ENCODE results near the gene SLIT1. TPM values are rescaled to one million over a fixed set of nuclear protein-coding genes. Genes with fewer than 3 reads are reported as not detected.

Gene SLIT1
- total RNA-seq, 1 donor from 2014 or later: 0.03 TPM

DNA sequence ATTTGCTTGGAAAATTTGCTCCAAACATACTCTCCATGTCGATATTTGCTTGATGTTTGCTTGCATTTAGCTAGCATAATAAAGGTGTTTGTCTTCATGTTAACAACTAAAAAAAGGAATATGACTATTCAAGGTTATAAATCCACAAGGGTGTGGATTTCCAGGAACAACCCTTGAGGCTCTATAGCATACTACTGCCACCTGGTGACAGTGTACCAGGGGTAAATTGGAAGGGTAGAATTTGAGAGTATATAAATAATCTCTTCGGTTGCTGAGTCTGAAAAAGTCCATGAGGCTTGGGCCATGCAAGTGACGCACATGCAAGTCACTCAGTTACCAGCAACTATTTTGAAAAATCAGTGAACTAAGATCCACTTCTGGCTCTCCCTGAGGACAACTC is 68.4 kb downstream of the SLIT1 start:
- peak; percentile 31 for DNase-seq (ENCODE audit: low read depth)

DNA sequence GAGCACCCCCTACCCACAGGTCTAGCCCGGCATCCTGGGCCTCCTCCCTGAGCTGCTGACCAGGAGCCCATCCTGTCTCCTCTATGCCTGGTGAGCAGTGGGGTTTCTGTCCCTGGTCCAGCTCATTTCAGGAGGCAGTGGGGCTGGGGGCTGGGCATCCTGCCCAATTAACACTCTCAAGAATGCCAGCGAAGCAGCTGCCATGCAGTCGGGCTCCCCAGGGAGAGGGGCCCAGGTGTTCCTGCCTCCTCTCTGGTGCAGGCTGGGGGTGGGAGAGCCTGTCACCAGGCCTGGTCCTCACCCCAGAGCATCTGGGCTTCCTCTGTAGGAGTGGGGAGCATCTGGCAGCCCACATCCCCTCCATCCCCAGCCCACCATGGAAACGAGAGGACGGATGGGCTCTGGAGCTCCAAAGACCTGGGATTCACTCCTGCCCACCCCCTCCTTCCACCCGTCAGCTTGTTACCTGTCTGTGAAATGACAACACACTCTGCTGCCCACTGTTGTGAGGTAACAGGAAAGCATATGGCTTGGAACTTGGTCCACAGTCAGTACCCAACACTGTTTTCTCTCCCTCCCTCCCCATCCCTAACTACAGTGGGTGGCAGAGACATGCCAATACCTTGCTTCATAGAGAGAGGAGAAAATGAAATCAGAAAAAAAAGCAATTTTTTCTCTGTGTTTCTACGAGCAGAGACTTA is 69.1 kb downstream of the SLIT1 start:
- no peak for DNase-seq (ENCODE audit: low read depth)

DNA sequence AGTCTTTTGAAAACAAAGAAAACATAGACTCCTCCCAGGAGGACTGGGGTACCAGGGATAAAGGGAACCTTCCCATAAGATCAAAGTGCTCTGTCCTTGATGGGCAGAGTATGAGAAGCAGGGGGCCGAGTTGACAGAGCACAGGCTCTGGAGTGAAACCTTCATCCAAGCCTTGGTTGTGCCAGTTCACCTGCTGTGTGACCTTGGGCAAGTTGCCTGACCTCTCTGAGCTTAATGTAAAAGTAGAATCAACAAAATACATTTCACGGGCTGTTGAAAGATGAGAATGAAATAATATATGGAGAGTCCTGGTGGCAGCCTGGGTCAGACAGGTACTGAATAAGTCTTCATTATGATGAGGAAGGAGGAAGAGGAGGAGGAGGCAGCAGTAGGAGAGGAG is 69.9 kb downstream of the SLIT1 start:
- DNase-seq (ENCODE audit: low read depth): no peak

DNA sequence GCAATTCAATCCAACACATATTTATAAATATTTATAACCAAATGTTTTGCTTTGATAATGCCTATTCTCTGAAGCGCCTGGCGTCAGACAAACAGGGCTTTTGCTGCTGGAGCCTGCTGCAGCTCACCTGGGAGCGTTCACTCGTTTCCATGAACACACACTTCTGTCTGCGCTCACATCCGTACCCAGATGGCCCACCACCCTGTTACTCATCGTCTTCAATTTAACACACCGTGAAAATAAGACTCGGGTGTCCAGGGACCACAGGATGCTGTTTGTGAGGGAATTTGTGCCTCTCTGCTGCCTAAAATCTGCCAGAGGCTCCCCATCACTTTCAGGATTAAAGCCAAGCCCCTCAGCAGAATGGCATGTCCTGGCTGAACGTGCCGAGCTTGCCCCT is 74.1 kb downstream of the SLIT1 start:
- DNase-seq (ENCODE audit: low read depth): no peak

DNA sequence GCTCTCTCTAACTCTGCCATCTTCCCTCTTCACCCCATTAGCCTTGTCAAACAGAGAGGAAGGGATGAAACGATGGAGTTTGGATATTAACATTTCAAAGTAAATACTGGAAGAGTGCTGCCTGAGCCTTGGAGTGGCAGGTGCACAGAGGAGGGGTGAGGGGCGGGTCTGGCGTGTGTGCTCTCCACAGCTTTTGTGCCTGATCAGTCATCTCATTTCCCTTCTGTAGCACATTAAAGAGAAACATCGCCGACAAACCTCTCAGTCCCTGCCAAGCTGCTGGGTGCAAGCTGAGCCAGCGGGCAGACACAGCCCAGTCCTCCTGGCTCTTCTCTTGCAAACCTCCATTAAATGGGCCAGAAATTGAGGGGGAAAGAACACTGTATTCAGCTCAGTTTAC is 76.2 kb downstream of the SLIT1 start:
- DNase-seq (ENCODE audit: low read depth): peak; percentile 3

DNA sequence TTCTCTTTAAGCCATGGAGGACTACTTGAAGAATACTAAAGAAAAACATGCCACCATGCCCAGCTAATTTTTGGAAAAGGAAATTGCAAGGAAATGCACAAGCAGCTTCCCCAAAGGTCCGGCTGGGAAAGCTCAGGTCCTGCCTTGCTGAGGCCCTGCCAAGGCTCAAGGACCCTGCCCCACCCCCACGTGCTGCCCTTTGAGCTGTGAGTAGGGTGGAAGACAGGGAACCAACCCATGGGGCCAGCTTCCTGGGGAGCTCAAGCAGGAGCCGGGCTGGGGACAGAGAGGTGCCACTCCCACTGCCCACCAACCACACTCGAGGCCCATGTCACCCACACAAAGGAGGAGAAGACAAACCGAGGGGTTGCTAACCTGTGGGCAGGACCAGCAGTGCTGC is 78.2 kb downstream of the SLIT1 start:
- DNase-seq (ENCODE audit: low read depth): no peak

DNA sequence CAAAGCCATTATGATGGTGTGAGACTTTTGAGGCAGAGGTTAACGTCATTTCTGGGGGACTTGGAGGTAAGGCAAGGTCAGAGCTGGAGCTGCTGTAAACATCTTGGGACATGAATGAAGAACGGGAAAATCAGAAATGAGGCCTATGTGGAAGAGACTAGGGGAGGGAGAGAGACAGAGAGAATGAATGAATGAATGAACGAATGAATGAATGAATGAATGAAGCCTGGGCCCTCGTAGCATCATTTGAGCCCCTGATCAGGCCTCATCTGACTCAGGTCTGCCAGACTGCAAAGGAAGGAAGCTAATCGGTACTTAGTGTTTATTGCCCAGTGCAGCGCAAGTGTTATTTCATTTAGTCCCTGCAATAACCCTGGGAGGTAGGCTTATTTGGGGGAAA is 79.6 kb downstream of the SLIT1 start:
- DNase-seq (ENCODE audit: low read depth): no peak

DNA sequence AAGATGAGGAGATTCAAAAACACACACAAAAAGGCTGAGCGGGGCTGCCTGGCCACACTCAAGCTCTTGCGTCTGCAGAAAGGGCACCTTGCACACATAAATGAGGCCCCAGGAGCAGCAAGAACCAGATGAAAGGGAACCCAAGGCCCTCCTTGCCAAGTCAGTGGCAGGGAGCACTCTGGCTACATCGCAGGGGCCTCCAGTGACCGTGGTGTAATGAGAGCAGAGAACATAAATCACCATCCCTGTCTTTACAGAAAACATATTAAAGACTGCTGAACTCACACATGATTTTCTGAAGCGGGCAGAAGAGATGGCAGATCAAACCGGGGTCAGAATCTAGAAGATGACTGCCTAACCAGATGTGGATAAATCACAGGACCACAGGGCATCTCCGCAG is 80.5 kb downstream of the SLIT1 start:
- DNase-seq (ENCODE audit: low read depth): no peak

DNA sequence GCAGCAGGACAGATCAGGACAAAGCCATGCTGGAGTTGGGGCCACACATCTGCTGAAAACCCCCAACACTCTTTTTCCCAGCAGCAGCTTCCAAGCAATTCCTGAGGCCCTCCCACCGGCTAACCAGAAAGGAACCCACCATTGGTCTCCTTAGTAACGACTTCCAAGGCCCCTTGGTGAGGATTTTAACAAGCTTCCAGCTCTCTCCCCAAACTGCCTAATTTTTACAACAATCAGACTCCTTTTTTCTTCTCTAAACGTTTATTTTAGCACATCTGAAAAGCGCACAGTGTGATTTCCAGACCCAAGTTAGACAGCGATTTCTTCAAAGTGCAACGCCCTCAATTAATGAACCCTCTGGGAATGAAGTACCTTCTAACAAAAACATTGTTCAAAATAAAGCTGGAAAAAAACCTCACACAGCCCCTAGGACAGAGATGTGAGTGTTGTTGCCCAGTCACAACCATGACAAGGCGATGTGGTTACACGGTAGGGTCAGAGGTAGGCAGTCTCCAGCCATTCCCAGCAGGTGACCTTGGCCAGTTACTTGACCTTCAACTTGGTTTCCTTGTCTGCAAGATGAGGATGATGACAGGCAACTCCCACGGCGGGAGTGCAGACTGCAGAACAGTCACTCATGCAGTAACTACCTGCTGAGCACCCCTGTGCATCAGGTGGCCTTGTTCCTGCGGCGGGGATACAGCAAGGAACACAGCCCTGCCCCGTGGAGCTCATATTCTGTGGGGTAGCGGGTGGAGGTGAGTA is 82.3 kb downstream of the SLIT1 start:
- no peak for DNase-seq (ENCODE audit: low read depth)

DNA sequence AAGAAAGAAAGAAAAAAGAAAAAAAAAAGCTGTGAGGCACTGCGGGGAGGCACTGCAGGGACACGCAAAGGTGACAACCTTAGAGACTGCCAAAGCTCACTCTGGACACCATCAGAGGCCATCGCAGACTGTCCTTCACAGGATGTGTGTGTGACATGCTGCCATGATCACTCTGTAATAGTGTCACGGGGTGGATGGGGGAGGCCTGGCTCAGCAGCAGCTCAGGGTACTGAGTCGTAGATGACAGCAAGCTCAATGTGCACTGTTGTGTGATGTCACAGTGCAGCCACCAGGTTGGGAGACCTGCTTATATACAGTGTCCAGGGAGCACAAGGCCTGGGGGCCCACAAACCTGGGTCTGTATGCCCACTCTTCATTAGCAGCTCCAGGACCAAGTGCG is 83.3 kb downstream of the SLIT1 start:
- DNase-seq (ENCODE audit: low read depth): no peak

DNA sequence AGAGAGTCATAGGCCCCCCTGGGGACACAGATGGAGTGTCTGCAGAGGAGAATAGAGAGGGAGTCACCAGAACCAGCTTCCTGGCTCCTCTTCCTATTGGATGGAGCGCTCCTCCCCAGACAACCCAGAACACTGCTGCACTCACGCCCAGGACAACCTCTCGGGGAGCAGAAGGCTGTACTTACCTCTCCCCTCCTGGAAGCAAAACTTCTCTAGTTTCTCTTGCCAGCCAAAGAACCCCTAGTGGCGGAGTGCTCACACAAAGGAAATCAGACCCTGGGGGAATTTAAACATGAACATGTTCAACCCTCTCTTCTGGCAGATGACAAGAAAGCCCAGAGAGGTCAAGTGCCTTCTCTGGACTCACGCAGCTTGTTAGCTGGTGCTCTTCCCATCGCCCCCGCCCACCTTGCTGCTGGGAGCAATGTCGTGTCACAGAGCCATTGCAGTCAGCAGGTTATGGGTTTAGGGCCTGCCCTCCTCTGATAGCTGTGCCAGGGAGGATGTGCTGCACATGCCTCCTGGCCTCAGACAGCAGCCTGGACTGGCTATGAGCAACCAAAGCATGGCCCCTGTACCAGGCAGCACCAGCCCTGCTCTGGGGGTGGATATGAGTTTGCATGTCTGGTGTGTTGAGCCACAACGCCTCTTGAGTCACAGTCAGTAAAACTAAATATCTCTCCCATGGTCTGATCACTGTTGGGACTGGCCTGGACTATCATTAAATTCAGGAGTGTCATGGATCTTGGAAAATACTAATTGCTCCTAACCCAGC is 84.4 kb downstream of the SLIT1 start:
- no peak for DNase-seq (ENCODE audit: low read depth)

DNA sequence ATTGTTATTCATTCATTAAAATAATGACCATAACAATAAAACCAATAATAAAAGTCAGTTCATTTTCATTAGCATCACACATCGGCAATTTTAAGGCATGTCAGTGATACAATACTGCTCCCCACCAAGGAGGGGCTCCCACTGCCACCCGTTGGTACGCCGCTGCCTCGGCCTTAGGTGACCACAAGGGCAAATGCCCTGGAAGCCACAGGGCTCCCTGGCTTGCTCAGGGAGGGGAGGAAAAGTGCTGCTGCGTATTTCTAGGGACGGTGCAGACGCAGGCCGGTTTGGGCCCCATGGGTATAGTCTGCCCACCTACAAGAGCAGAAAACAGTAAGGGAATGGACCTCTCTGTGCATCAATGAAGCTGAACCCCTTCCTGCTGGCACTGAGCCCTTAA is 85.1 kb downstream of the SLIT1 start:
- no peak for DNase-seq (ENCODE audit: low read depth)

DNA sequence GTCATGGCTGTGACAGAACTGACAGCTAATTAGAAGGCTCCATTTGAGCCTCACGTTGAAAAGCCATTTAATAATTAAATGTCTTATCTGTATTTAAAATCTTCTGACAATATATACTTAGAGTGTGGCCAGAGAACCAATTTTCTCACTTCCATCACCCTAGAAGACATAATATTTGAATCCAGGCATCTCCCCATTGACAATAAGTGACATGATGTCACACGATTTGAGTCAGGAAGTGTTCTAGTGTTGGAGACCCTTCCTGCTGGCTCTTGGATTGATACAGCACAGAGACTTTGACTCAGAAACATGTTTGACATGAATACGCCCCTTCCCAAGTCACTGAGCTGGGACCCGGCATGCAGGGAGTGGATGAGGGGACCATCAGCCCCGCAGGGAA is 85.9 kb downstream of the SLIT1 start:
- DNase-seq (ENCODE audit: low read depth): no peak

DNA sequence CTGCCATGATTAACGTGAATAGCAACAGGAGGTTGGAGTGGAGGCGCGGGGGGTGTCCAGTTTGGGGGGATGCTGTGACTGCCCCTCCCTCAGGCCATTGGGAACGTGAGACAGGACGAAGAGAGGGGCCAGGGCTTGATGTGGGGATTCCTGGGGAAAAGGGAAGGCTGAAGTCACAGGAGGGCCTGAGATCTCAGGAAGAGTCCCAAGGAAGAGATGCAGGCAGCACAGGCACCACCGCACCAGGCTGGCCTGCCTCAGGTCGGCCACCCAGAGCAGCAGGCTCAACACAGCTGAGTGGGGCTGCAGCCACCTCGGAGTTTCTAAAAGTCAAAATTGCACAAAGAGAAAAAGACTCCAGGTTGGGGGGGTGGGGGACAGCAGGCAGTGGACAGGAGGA is 86.7 kb downstream of the SLIT1 start:
- DNase-seq (ENCODE audit: low read depth): no peak

DNA sequence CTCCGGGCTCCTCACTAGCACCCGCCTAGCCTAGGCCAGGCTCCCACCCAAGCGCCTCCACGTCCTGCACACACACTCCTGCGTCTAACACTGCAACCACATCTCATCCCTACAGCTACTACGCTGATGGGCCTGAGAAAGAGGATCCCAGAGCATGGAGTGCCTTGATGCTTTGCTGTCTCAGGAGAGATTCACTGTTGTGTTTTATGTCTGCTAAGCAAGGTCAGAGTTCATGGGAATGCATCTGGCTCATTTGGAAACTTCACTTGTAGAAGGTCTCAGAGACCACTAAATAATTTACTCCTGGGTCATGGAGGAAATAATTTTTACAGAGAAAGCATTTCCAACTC is 88.7 kb downstream of the SLIT1 start:
- no peak for DNase-seq (ENCODE audit: low read depth)

DNA sequence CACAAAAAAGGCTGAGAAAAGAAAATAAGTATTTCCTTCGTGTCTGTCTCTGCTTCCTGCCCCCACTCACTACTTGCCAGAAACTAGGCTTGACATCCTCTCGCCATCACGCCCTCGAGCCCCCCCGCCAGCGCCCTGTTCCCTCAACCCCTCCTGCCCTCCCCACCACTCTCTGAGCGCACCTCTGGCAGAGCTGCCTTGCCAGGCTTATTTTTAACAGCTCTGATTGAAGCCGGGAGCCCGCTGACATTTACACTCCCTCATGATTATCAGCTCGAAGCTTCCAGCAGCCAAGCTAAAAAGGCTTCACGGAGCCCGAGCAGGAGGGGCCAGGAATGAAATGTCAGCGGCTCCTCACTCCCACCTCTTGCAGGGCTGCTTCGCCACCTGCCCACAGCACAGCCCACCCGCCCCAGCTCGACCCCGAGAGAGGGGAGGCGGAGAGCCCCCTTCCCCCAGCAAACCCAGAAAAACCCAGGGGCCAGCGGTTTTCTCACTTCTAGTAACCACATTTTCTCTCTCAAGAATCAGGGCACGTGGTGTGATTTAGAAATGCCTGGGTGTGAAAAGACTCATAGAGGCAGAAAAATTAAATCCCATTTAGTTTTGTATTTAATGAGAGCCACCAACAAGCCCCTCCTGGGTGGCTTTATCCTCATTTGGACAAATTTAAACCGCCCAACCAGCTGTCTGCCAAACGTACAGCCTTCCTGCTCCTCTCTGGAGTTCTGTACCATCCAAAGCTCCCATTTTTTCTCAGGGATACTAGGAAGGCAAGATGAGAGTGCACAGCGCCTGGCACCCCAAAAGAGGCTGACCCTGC is 89.3 kb downstream of the SLIT1 start:
- DNase-seq (ENCODE audit: low read depth): no peak

DNA sequence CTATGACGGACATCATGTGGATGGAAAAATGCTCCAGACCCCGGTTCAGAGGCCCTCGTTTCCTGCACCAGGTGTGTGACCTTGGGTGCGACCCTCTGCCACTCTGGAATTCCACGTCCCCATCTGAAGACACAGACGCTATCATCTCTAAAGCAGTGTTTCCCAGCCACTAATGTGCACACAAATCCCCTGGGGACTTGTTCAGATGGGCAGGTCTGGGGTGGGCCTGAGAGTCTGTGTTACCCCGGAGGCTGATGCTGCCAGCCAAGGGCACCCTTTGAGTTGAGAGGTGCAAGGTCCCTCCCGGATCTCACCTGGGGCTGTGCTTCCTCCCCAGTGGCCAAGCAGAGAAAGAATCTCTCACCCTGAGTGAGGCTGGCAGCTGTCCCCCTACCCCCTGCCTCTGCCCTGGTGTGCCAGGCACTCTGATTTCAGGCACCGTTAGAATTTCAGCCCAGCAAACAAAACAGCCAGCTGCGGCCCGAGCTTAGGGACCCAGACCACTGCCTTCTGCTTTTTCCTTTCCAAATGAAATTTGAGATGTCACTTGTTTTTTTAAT is 90.0 kb downstream of the SLIT1 start:
- DNase-seq (ENCODE audit: low read depth): no peak

DNA sequence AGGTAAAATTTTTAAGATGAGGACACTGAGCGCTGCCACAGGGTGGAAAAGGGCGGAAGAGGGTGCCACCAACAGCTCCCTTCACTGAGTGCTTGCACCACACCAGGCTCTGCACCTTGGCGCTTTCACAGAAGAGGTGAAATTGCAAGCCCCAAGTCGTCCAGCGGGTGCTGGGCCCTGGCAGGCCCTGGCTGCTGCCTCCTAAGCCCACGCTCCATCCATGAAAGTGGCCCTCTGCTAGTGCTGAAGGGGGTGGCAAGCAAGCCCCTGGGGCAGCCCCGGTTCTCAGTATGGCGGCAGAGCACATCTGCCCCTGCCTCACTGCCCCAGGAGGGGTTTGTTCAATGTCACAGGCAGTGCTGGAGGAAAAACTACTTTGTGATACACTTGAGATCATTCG is 95.1 kb downstream of the SLIT1 start:
- no peak for DNase-seq (ENCODE audit: low read depth)

DNA sequence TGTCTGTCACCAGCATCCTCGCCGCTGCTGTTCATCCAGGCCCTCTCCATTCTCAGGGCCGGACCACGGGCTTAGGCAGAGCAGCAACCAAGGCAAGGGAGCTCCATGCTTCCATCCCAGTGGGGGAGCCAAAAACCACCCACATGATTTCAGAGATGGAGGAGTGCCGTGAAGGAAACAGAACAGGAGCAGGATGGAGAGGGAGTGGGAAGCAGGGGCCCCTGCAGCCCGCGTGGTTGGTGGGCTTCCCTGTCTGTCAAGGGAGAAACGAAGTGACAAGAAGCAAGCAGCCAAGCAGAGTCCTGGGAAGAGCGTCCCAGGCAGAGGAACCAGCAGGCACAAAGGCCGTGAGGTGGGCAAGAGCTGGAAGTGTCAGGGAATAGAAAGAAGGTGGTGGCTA is 95.7 kb downstream of the SLIT1 start:
- DNase-seq (ENCODE audit: low read depth): no peak

DNA sequence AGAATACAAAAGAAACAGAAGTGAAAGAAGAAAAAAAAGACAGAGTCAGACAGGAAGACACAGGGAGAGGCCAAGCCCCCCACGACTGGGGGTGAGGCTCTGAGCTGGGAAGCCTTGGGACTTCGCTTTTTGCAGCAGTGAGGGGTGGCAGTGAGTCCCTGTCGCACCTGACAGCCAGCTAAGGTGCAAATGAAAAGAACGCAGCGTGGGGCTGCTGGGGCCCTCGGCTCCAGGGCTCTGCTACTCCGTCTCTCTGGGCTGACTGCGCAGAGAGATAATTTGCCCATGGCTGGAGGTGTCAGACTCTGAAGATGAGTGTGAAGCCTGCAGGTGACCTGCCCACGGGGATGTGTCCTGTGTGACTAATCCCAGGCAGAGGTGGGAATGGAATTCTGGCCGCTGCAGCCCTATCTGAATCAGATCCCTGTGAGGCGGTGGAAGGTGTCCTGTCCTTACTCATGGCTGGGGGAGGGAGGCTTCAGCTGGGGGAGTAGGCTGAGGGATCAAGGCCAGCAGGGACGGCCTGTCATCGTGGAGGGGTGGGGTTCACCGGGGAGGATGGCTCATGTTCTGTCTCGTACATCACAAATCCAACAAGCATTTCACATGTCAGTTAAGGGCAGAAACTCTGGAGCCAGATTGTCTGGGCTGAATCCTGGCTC is 96.4 kb downstream of the SLIT1 start:
- no peak for DNase-seq (ENCODE audit: low read depth)

DNA sequence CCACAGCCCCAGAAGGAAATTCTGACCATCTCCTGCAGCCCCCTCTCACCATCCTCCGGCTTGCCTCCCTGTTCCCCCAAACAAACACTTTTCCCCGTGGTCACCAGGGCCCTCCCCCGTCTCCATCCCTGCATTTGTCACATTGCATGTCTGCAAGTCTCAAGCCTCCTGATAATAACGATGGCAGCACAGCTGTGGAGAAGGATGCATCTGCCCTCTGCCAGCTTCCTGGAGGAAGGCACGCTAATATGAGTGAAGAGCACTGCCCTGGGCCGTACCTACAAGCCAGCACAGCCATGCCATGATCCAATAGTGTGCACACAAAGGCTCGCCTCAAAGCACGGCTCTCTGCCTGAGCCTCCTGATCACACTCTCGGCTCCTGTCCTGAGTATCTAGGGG is 98.5 kb downstream of the SLIT1 start:
- no peak for DNase-seq (ENCODE audit: low read depth)

All from myocyte (in vitro differentiated cells).